ENCODE results near the gene CBX7.
"Not testable (repeated sequence)": the region's sequence is repeated elsewhere in the genome, so short reads cannot be mapped to it uniquely, and the experiment has no call there.

Gene CBX7

DNA sequence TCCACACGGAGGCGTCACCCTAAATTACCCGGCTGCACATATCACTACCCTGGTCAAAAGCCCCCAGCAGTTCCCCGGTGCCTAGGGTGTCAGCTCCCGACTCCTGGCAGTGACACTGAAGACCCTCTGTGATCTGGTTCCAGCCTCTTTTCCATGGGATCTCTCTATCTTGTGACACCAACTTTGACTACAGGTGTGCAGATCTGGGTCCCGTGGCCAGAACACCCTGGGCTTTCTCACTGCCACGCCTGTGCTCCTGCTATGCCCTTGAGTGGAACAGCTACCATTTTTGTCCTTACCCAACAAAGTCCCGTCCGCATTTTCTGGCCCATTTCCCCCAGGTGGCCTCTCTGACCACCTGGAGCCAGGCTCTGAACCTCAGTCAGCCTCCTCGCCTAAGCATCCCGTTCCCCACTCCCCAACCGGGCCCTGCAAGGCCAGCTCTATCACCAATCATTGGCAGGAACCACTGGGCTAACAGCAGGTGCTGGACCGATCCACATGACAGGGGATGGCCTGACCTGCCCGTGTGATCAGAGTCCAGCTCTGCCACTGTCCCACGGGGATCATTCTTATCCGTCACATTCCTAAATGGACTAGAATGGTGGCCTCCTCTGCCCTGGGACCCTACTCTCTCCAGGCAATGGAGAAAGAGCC is 20.7 kb upstream of the CBX7 start:
- Histone ChIP-seq H3K4me2 (ENCODE audit: low read length) (no peak overlapping the region), H3K79me1 (ENCODE audit: low read length) (no peaks in the 10 kb centered on the region), H2BK15ac (replicated peaks; ENCODE audit: low read depth) (no peak overlapping the region), H3K18ac (ENCODE audit: low read length) (peak overlapping the region; percentile 13), H3K23ac (ENCODE audit: low read length) (no peak overlapping the region), H3K9ac (ENCODE audit: low read length) (no peak overlapping the region), H2BK120ac (ENCODE audit: low read depth, low read length) (no peak overlapping the region), H2BK5ac (ENCODE audit: low read length) (no peak overlapping the region), H3K27me3 (ENCODE audit: insufficient read depth, low read length, poor library complexity) (no peaks in the 10 kb centered on the region), H3K4me1 (ENCODE audit: control insufficient read depth, low read depth, low read length) (peaks cover 15% of the 10 kb centered on the region), H3K4me3 (ENCODE audit: low read length) (no peak overlapping the region), H4K8ac (ENCODE audit: low read depth, low read length) (no peak overlapping the region), H2AK5ac (ENCODE audit: low read length) (no peak overlapping the region), H3K79me2 (ENCODE audit: control insufficient read depth, insufficient read depth, low read length) (no peaks in the 10 kb centered on the region), H3K56ac (ENCODE audit: low read length) (peak overlapping the region; percentile 54), H3K36me3 (ENCODE audit: control insufficient read depth, insufficient read depth, low read length) (no peaks in the 10 kb centered on the region), H4K5ac (ENCODE audit: low read length) (no peak overlapping the region), H3K4ac (ENCODE audit: low read depth, low read length) (no peak overlapping the region), H3K27ac (ENCODE audit: low read depth, low read length) (no peak overlapping the region)
- no peak for DNase-seq
- no CpG with 5 or more reads among the region's 16 CpGs for WGBS (ENCODE audit: extremely low coverage, insufficient coverage, low lambda C conversion rate)

DNA sequence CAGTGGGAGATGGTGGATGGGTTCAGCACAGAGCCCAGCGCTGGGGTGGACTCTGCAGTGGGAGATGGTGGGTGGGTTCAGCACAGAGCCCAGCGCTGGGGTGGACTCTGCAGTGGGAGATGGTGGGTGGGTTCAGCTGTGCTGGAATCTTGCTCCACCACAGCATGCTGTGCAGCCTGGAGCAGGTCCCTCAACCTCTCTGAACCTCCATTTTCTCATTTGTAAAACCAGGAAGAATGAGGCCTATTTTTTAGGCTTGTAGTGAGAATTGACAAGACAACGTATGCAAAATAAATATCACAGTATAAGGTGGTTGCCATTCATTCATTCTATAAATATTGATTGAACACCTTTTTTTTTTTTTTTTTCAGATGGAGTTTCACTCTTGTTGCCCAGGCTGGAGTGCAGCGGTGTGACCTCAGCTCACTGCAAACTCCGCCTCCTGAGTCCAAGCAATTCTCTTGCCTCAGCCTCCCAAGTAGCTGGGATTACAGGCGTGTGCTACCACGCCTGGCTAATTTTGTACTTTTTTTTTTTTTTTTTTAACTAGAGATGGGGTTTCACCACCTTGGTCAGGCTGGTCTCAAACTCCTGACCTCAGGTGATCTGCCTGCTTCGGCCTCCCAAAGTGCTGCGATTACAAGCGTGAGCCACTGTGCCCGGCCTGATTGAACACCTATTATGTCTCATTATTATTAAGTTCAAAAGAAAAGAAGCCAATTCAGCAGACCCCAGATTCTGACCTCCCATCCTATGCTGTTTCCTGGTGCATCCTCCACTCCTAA is 20.0 kb upstream of the CBX7 start:
- WGBS (ENCODE audit: extremely low coverage, insufficient coverage, low lambda C conversion rate): no CpG with 5 or more reads among the region's 11 CpGs
- H3K79me2 ChIP-seq (ENCODE audit: control insufficient read depth, insufficient read depth, low read length); H4K8ac ChIP-seq (ENCODE audit: low read depth, low read length); H3K9ac ChIP-seq (ENCODE audit: low read length); H3K23ac ChIP-seq (ENCODE audit: low read length); H2BK120ac ChIP-seq (ENCODE audit: low read depth, low read length); H3K79me1 ChIP-seq (ENCODE audit: low read length); H2AK5ac ChIP-seq (ENCODE audit: low read length); H3K4me2 ChIP-seq (ENCODE audit: low read length); DNase-seq; H3K4me3 ChIP-seq (ENCODE audit: low read length); H4K5ac ChIP-seq (ENCODE audit: low read length); H3K36me3 ChIP-seq (ENCODE audit: control insufficient read depth, insufficient read depth, low read length); H3K27me3 ChIP-seq (ENCODE audit: insufficient read depth, low read length, poor library complexity); H3K27ac ChIP-seq (ENCODE audit: low read depth, low read length); H2BK15ac ChIP-seq (replicated peaks; ENCODE audit: low read depth); H3K4ac ChIP-seq (ENCODE audit: low read depth, low read length); H2BK5ac ChIP-seq (ENCODE audit: low read length): not testable (repeated sequence)
- Histone ChIP-seq H3K4me1 (ENCODE audit: control insufficient read depth, low read depth, low read length) (peaks cover 15% of the 10 kb centered on the region), H3K18ac (ENCODE audit: low read length) (peak overlapping the region; percentile 13), H3K56ac (ENCODE audit: low read length) (peak overlapping the region; percentile 54)

DNA sequence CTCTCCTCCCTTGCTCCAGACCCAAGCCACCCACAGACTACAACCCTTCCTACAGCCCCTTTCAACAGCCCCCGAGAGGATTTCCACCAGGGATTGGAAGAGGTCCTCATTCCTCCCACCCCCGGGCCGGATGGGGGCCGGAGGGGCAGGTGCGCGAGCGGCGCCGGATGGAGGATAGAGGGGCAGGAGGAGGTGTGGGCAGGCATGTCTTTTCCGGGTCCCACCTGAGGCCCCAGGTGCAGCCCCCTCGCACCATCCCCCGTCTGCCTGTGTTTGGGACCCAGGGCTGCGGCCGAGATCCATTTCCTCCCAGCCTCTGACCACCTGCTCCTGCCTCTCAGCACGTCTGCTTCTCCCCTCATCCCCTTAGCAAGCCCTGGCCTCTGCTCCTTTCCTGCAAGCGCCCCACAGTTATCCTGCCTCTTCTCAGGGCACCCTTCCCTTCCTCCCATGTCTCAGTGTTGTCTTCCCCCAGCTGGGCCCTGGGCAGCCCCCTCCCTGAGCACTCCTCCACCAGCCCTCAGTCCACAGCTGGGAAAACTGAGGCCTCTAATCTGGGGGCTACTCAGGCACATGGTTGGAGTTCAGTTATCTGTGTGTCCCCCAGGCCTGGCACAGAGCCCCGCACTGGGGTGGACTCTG is 19.3 kb upstream of the CBX7 start:
- no peak for DNase-seq
- Histone ChIP-seq H3K18ac (ENCODE audit: low read length) (peak overlapping the region; percentile 8), H2AK5ac (ENCODE audit: low read length) (no peak overlapping the region), H3K27me3 (ENCODE audit: insufficient read depth, low read length, poor library complexity) (no peaks in the 10 kb centered on the region), H3K4ac (ENCODE audit: low read depth, low read length) (peak overlapping the region; percentile 23), H2BK5ac (ENCODE audit: low read length) (no peak overlapping the region), H2BK15ac (replicated peaks; ENCODE audit: low read depth) (no peak overlapping the region), H3K79me1 (ENCODE audit: low read length) (no peaks in the 10 kb centered on the region), H3K79me2 (ENCODE audit: control insufficient read depth, insufficient read depth, low read length) (no peaks in the 10 kb centered on the region), H3K4me1 (ENCODE audit: control insufficient read depth, low read depth, low read length) (peaks cover 15% of the 10 kb centered on the region), H3K4me3 (ENCODE audit: low read length) (no peak overlapping the region), H3K23ac (ENCODE audit: low read length) (no peak overlapping the region), H3K27ac (ENCODE audit: low read depth, low read length) (peak overlapping the region; percentile 40), H4K5ac (ENCODE audit: low read length) (no peak overlapping the region), H3K36me3 (ENCODE audit: control insufficient read depth, insufficient read depth, low read length) (no peaks in the 10 kb centered on the region), H4K8ac (ENCODE audit: low read depth, low read length) (no peak overlapping the region), H3K4me2 (ENCODE audit: low read length) (no peak overlapping the region), H2BK120ac (ENCODE audit: low read depth, low read length) (peak overlapping the region; percentile 18), H3K9ac (ENCODE audit: low read length) (no peak overlapping the region), H3K56ac (ENCODE audit: low read length) (peak overlapping the region; percentile 76)
- WGBS (ENCODE audit: extremely low coverage, insufficient coverage, low lambda C conversion rate): no CpG with 5 or more reads among the region's 17 CpGs

DNA sequence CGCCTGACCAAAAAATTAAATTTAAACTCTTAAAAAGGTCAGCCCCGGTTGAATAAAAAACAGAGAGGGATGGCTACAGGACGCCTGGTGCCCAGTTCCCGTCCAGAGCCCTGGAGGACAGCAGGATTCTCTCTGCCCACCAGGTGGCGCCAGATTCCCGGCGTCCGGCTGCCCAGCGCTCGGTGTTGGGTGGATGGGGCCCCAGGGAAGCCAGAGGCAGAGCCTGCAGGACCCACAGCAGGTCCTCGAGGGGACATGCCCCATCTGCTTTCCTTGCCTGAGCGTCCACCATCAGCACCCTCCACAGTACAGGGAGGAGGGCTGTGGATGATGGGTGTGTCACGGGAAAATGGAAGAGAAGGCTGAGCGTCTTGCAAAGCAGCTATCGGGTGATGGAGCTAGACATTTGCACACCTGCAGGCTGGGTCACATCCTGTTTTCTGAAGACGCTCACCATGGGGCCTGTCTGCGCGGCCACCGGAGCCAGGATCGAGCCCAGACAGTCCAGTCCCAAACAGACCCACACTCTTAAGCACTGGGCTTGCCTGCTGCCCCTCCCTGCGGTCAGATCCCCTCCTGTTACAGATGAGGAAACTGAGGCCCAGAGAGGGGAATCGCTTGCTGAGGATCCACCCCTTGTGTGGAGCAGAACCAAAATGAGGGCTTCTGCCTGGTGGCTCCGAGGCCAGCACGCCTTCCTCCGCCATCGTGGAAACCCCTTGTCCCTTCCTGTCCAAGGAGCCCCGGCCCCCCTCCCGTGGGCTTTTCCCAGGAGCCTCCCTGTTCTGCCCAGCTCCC is 18.5 kb upstream of the CBX7 start:
- Histone ChIP-seq H3K4ac (ENCODE audit: low read depth, low read length) (peak overlapping the region; percentile 23), H2BK5ac (ENCODE audit: low read length) (no peak overlapping the region), H2BK120ac (ENCODE audit: low read depth, low read length) (peak overlapping the region; percentile 18), H3K23ac (ENCODE audit: low read length) (no peak overlapping the region), H3K18ac (ENCODE audit: low read length) (peak overlapping the region; percentile 8), H3K27me3 (ENCODE audit: insufficient read depth, low read length, poor library complexity) (no peaks in the 10 kb centered on the region), H4K5ac (ENCODE audit: low read length) (no peak overlapping the region), H3K4me1 (ENCODE audit: control insufficient read depth, low read depth, low read length) (peaks cover 15% of the 10 kb centered on the region), H3K9ac (ENCODE audit: low read length) (no peak overlapping the region), H2BK15ac (replicated peaks; ENCODE audit: low read depth) (no peak overlapping the region), H3K79me1 (ENCODE audit: low read length) (no peaks in the 10 kb centered on the region), H3K4me3 (ENCODE audit: low read length) (no peak overlapping the region), H3K79me2 (ENCODE audit: control insufficient read depth, insufficient read depth, low read length) (no peaks in the 10 kb centered on the region), H3K36me3 (ENCODE audit: control insufficient read depth, insufficient read depth, low read length) (no peaks in the 10 kb centered on the region), H3K4me2 (ENCODE audit: low read length) (no peak overlapping the region), H3K27ac (ENCODE audit: low read depth, low read length) (peak overlapping the region; percentile 40), H2AK5ac (ENCODE audit: low read length) (no peak overlapping the region), H3K56ac (ENCODE audit: low read length) (peak overlapping the region; percentile 76), H4K8ac (ENCODE audit: low read depth, low read length) (no peak overlapping the region)
- no CpG with 5 or more reads among the region's 28 CpGs for WGBS (ENCODE audit: extremely low coverage, insufficient coverage, low lambda C conversion rate)
- peak; percentile 84 for DNase-seq

DNA sequence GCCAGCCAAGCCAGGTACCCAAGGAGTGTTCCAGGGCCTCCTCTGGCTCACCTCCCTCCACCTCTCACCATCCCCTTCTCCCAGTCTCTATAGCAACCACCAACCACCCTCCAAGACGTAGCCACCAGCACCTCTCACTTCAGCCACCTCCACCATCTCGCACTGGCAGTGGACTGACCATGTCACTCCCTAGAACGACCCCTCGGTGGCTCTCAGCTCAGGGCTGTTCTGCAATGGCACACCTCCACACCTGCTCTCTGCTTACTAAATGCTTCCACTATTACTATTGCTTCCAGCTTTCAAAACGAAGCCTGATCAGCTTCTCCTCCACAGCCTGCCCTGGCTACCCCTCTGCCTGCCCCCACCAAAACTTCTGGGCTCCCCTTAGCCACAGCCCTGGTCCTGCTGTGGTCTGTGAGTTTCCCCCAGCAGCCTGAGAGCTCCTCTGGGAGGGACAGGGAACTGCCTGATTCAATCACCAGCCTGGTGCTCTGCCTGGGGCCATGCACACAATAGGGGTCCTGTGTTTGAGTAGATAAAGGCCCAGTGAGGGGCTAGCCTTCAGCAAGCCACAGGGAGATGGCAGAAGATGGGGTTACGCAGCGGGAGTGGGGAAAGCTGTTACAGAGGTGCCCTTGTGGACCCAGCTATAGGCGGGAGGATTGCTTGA is 17.5 kb upstream of the CBX7 start:
- Histone ChIP-seq H3K4me3 (ENCODE audit: low read length) (no peak overlapping the region), H2BK5ac (ENCODE audit: low read length) (no peak overlapping the region), H3K9ac (ENCODE audit: low read length) (no peak overlapping the region), H3K4me1 (ENCODE audit: control insufficient read depth, low read depth, low read length) (peaks cover 5% of the 10 kb centered on the region), H3K36me3 (ENCODE audit: control insufficient read depth, insufficient read depth, low read length) (no peaks in the 10 kb centered on the region), H4K5ac (ENCODE audit: low read length) (no peak overlapping the region), H3K23ac (ENCODE audit: low read length) (no peak overlapping the region), H3K56ac (ENCODE audit: low read length) (peak overlapping the region; percentile 32), H3K79me1 (ENCODE audit: low read length) (no peaks in the 10 kb centered on the region), H3K18ac (ENCODE audit: low read length) (no peak overlapping the region), H3K4me2 (ENCODE audit: low read length) (no peak overlapping the region), H3K79me2 (ENCODE audit: control insufficient read depth, insufficient read depth, low read length) (no peaks in the 10 kb centered on the region), H2AK5ac (ENCODE audit: low read length) (no peak overlapping the region), H3K4ac (ENCODE audit: low read depth, low read length) (no peak overlapping the region), H2BK15ac (replicated peaks; ENCODE audit: low read depth) (no peak overlapping the region), H3K27ac (ENCODE audit: low read depth, low read length) (no peak overlapping the region), H2BK120ac (ENCODE audit: low read depth, low read length) (no peak overlapping the region), H4K8ac (ENCODE audit: low read depth, low read length) (no peak overlapping the region), H3K27me3 (ENCODE audit: insufficient read depth, low read length, poor library complexity) (no peaks in the 10 kb centered on the region)
- DNase-seq: peak; percentile 71
- WGBS (ENCODE audit: extremely low coverage, insufficient coverage, low lambda C conversion rate): no CpG with 5 or more reads among the region's 8 CpGs

Measured in mesendoderm (in vitro differentiated cells).